Keratinocyte (primary cell): Measurements from ENCODE around the gene OFD1.

ENCODE experiments used
- CTCF ChIP-seq, 3 experiments: IDR thresholded peaks in 1 of 3; conservative IDR thresholded peaks in 1 of 3; optimal IDR thresholded peaks in 1 of 3; 2 replicates in 2 of 3; 3 replicates in 1 of 3; pipeline versions ENCODE3 to v1.5.1; 2011; ENCODE audit warnings: low read length in 3 of 3, mild to moderate bottlenecking in 3 of 3, moderate library complexity in 2 of 3, control low read depth in 1 of 3, inconsistent platforms in 1 of 3; ENCODE audit not compliant: insufficient read depth in 2 of 3; ENCODE audit errors: extremely low read depth in 1 of 3
- EZH2 ChIP-seq: IDR thresholded peaks from one replicate; pipeline ENCODE4 v1.6.1; 2012; ENCODE audit warnings: inconsistent platforms, mild to moderate bottlenecking, low read length, moderate library complexity

DNA sequence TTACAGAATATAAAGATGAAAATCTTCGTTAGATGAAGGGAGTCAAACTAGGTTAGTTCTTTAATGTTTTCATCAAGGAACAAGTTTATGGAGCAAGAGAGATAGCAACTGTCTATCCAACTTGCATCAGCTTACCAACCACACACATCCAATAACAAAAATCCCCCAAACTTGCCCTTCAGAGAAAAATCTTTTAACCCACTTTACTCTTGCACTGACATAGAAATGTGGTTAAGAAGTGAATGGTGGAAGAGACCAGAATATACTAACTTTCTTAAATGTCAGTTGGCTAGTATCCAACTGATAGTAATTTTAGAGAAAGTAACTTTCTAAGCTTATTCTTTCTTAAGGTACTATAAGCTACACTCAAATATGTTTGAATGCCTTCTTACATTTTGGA is 47.3 kb upstream of the OFD1 start:
- no peak for TF ChIP-seq CTCF (optimal IDR thresholded peaks at IDR 0.05 in 1 of 3, IDR thresholded peaks at IDR 0.05 in 1 of 3, conservative IDR thresholded peaks at IDR 0.05 in 1 of 3; ENCODE audit: extremely low read depth in 1 of 3, insufficient read depth in 2 of 3, low read length in 3 of 3)
- TF ChIP-seq EZH2 = no peak
